Measurements from ENCODE around the gene BMP6.

DNA sequence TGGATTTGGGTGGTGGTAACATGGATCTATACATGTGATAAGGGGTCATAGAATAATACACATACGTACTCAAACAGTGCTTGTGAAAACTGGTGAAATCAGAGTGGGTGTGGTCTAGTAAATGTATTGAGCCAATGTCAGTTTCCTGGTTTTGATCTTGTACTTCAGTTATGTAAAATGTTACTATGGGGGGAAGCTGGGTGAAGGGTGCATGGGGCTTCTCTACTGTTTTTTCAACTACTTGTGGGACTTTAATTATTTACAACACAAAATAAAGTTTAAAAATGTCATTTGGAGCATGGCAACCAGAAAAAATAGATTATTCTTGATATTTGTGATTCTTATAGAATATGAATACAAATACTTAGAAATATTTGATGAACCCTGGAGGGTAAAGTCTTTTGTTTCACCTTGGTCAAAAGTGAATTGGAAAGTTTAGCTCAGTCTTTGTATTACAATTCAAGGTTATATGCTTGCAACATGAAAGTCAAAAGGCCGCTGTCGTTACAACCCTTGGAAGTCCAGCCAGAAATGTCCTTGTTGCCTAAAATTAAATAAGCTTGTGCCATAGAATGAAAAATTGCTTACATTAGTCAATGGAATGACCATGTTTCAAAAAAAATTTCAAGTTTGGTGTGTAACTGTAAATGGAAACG is 110.6 kb downstream of the BMP6 start:
- TF ChIP-seq, protein P1, sequence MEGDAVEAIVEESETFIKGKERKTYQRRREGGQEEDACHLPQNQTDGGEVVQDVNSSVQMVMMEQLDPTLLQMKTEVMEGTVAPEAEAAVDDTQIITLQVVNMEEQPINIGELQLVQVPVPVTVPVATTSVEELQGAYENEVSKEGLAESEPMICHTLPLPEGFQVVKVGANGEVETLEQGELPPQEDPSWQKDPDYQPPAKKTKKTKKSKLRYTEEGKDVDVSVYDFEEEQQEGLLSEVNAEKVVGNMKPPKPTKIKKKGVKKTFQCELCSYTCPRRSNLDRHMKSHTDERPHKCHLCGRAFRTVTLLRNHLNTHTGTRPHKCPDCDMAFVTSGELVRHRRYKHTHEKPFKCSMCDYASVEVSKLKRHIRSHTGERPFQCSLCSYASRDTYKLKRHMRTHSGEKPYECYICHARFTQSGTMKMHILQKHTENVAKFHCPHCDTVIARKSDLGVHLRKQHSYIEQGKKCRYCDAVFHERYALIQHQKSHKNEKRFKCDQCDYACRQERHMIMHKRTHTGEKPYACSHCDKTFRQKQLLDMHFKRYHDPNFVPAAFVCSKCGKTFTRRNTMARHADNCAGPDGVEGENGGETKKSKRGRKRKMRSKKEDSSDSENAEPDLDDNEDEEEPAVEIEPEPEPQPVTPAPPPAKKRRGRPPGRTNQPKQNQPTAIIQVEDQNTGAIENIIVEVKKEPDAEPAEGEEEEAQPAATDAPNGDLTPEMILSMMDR (IDR thresholded peaks at IDR 0.05 in 4 of 5, conservative IDR thresholded peaks at IDR 0.05 in 1 of 5), result no peak
- TF ChIP-seq POLR2A (IDR thresholded peaks at IDR 0.05), result no peak

Data from gastrocnemius medialis (tissue), 4 donors.